Adrenal gland (tissue), 12 donors: ENCODE results near the gene RABL3. TPM values are rescaled to one million over a fixed set of nuclear protein-coding genes. Genes with fewer than 3 reads are reported as not detected.
"Not testable (repeated sequence)": the region's sequence is repeated elsewhere in the genome, so short reads cannot be mapped to it uniquely, and the experiment has no call there.

Experiments
- DNase-seq, 7 donors: peaks; one replicate each; pipeline ENCODE4 v3.0.0-alpha.2; 2019 to 2020
- H3K27ac ChIP-seq, 5 donors: fragments of 200-600 bp; sonication (generic) in 4 of 5; 1 replicate in 3 of 5; 2 replicates in 2 of 5; pipeline versions ENCODE4 v1.5.1 to v1.8.0; 2016 to 2020; ENCODE audit warnings: mild to moderate bottlenecking in 1 of 5
- H3K27me3 ChIP-seq: fragments of 200-600 bp; 2 replicates; pipeline ENCODE4 v1.8.0; 2021
- H3K36me3 ChIP-seq, 2 donors: fragments of 200-600 bp; replicated peaks in 1 of 2; 1 replicate in 1 of 2; 2 replicates in 1 of 2; pipeline versions ENCODE4 v1.5.1 to v1.8.0; 2018 to 2022
- H3K4me1 ChIP-seq, 2 donors: fragments of 200-600 bp; replicated peaks in 1 of 2; 1 replicate in 1 of 2; 2 replicates in 1 of 2; pipeline versions ENCODE4 v1.5.1 to v1.8.0; 2018 to 2021
- H3K4me3 ChIP-seq, 4 donors: fragments of 200-600 bp; sonication (generic) in 3 of 4; one replicate each; pipeline ENCODE4 v1.5.1; 2016 to 2018
- H3K9me3 ChIP-seq, 3 donors: fragments of 200-600 bp; sonication (generic) in 1 of 3; replicated peaks in 1 of 3; 1 replicate in 2 of 3; 2 replicates in 1 of 3; pipeline versions ENCODE4 v1.5.1 to v1.8.0; 2016 to 2021
- POLR2A ChIP-seq, 2 donors: fragments of 450-650 bp; IDR thresholded peaks; one replicate each; pipeline ENCODE4 v1.6.1; 2017; ENCODE audit warnings: antibody characterized with exemption in 2 of 2, mild to moderate bottlenecking in 2 of 2, moderate library complexity in 1 of 2
- WGBS, 4 donors: extraction: QIAGEN DNeasy Blood & Tissue Kit in 2 of 4; methylation state at CpG; one replicate each; pipeline versions ENCODE4 v1.1.5 to v1.1.7; 2013 to 2017; 5-methylcytosine and 5-hydroxymethylcytosine counted together
- intact Hi-C, 2 donors: fragments of 100-400 bp; cut with DNase I; formaldehyde crosslinking; loops; one replicate each; pipeline versions ENCODE4 v1.14.1 to v1.15.0; 2022 to 2023
- polyA plus RNA-seq, 3 donors: library from polyadenylated mRNA; stranded (reverse); fragments of 200-250 nt in 2 of 3; fragments of 350-450 nt in 1 of 3; fragmentation: Illumina TruSeq in 1 of 3; extraction: RNeasy Lipid Tissue Mini Kit (QIAGEN cat#74804) in 1 of 3; gene quantifications; one replicate each; pipeline ENCODE4 v1.2.3, GENCODE V29; 2013 to 2014
- total RNA-seq, 9 donors: library from RNA; depleted of rRNA in 4 of 9; stranded (reverse); fragments of >200 nt in 4 of 9; fragments of 120-200 nt in 1 of 9; fragmentation: NEBNext Ultra II Directional in 1 of 9; extraction: Animal tissue kit (Norgen Biotek cat#: 25700) in 1 of 9; gene quantifications; one replicate each; pipeline versions ENCODE4 v1.1.0 to v1.2.4, GENCODE V29; 2013 to 2023
- TF ChIP-seq, protein P1 (sequence below), 6 experiments: fragments of 450-650 bp in 4 of 6; fragments of 200-600 bp in 2 of 6; sonication (generic) in 1 of 6; IDR thresholded peaks; 1 replicate in 5 of 6; 2 replicates in 1 of 6; pipeline versions ENCODE4 v1.5.1 to v1.8.0; 2016 to 2021; ENCODE audit warnings: antibody characterized with exemption in 6 of 6, mild to moderate bottlenecking in 2 of 6, moderate library complexity in 1 of 6
- donor health status: healthy with polysubstance abuse.
- donor health status: Bipolar disorder and iron deficiency.
- donor health status: DM: yes; HTN: yes; CAD: no.
- donor health status: DM: no; HTN: no; CAD: no.
- donor health status: DM: no; HTN: no; CAD: no.
- donor health status: DM: yes; HTN: yes; CAD: no.

The RABL3 gene
- total and polyA plus RNA-seq, 12 donors, result 5.8 to 94.2 (median 47.5) TPM

DNA sequence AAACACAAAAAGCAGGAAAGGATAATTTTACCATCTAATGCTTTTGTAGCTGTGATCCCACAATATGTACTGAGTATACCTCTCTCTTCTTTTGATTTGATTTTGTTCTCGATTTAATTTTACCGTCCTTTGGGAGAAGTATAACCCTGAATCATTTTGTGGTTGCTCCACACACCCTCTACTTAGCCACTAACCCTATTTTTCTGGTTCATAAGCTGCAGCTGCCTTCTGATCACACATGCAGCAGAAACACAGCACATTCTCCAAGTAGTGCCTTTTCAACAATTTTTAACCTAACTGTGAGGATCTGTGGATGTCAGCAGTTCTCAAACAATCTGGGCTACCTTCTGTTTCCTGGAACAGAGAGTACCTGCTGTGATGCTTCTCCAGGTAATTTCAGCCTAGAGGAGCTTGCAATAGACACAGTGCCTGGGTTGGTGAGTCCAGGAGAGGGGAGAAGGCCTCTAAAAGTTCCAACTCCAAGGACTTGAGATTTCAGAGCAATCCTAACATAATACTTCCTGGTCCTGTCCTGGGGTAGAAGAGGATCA, 100.5 kb downstream of the RABL3 start:
- 76 to 93% (median 86%) methylated on average over 2 of the region's 2 CpGs for WGBS, 4 donors
- Histone ChIP-seq H3K4me3 (no peak overlapping the region), H3K27me3 (no peaks in the 10 kb centered on the region), H3K4me1 (no peaks in the 10 kb centered on the region), H3K27ac (no peak overlapping the region), H3K9me3 (no peaks in the 10 kb centered on the region), H3K36me3 (no peaks in the 10 kb centered on the region)
- DNase-seq, result no peak
- intact Hi-C loops, result no loop called here
- TF ChIP-seq, protein P1, sequence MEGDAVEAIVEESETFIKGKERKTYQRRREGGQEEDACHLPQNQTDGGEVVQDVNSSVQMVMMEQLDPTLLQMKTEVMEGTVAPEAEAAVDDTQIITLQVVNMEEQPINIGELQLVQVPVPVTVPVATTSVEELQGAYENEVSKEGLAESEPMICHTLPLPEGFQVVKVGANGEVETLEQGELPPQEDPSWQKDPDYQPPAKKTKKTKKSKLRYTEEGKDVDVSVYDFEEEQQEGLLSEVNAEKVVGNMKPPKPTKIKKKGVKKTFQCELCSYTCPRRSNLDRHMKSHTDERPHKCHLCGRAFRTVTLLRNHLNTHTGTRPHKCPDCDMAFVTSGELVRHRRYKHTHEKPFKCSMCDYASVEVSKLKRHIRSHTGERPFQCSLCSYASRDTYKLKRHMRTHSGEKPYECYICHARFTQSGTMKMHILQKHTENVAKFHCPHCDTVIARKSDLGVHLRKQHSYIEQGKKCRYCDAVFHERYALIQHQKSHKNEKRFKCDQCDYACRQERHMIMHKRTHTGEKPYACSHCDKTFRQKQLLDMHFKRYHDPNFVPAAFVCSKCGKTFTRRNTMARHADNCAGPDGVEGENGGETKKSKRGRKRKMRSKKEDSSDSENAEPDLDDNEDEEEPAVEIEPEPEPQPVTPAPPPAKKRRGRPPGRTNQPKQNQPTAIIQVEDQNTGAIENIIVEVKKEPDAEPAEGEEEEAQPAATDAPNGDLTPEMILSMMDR (IDR thresholded peaks at IDR 0.05), result no peak
- TF ChIP-seq POLR2A (IDR thresholded peaks at IDR 0.05), result no peak

DNA sequence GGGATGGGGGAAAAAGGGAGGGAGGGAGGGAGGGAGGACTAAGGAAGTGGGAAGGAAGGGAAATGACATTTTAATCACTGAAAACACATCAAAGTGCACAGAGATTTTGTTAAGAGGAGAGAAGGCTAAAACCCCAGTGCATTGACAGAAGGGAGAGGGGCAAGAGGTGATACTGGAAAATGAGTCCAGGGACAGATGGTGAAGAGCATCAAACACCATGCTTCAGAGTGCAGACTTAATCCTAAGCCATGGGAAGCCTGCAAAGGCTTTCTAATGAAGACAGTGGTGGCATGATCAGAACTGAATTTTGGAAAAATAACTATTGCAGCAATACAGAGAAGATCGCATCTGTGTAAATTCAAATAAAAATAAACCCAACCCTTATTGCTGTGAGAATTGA, 102.1 kb downstream of the RABL3 start:
- 86 to 94% (median 94%) methylated on average over 1 of the region's 1 CpG for WGBS, 4 donors
- H3K9me3 ChIP-seq, result no peaks in the 10 kb centered on the region
- no peak for DNase-seq
- H3K27me3 ChIP-seq, result no peaks in the 10 kb centered on the region
- TF ChIP-seq, protein P1 (IDR thresholded peaks at IDR 0.05), result no peak
- no peak for TF ChIP-seq POLR2A (IDR thresholded peaks at IDR 0.05)
- no peaks in the 10 kb centered on the region for H3K4me1 ChIP-seq
- H3K4me3 ChIP-seq, result no peak overlapping the region
- H3K27ac ChIP-seq, result no peak overlapping the region
- intact Hi-C loops, result no loop called here
- H3K36me3 ChIP-seq, result no peaks in the 10 kb centered on the region

DNA sequence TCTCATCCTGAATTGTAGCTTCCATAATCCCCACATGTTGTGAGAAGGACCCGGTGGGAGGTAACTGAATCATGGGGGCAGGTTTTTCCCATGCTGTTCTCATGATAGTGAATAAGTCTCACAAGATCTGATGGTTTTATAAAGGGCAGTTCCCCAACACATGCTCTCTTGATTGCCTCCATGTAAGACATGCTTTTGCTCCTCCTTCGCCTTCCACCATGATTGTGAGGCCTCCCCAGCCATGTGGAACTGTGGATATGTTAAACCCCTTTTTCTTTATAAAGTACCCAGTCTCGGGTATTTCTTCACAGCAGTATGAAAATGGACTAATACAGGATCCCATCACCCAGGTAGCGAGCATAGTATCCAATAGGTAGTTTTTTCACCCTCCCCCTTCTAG, 103.5 kb downstream of the RABL3 start:
- H3K4me1 ChIP-seq, H3K9me3 ChIP-seq, H3K27me3 ChIP-seq, H3K36me3 ChIP-seq, H3K4me3 ChIP-seq, DNase-seq, intact Hi-C loops, H3K27ac ChIP-seq: not testable (repeated sequence)
- 92 to 97% (median 93%) methylated on average over 4 of the region's 4 CpGs for WGBS, 4 donors

DNA sequence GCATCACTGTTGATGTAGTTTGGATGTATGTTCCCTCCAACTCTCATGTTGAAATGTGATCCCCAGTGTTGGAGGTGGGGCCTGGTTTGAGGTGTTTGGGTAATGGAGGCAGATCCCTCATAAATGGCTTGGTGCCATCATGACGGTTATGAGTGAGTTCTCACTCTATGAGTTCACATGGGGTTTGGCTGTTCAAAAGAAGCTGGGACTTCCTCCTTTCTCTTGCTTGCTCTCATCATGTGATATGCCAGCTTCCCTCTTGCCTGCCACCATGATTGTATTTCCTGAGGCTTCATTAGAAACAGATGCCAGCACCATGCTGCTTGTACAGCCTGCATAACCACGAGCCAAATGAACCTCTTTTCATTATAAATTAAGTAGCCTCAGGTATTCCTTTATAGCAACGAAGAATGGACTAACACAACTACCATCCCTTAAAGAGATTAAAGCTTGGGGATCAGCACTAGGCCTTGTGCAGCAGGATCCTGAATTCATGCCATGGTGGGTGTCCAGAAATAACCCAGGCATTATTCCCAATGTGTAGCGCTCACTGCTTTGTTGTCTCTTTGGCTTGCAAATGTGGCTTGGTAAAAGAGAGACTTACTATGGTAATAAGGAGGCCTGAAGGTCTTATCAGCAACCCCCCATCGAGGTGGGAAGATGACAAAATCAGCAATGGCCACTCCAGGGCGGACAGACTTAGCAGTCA, 104.3 kb downstream of the RABL3 start:
- Histone ChIP-seq H3K4me1 (no peaks in the 10 kb centered on the region), H3K27me3 (no peaks in the 10 kb centered on the region), H3K36me3 (no peaks in the 10 kb centered on the region), H3K27ac (no peak overlapping the region), H3K9me3 (no peaks in the 10 kb centered on the region), H3K4me3 (no peak overlapping the region)
- no peak for TF ChIP-seq POLR2A (IDR thresholded peaks at IDR 0.05)
- TF ChIP-seq, protein P1 (IDR thresholded peaks at IDR 0.05), result no peak
- DNase-seq, result peak in 1 of 7 donors; percentile 19
- 79 to 90% (median 87%) methylated on average over 6 of the region's 6 CpGs for WGBS, 4 donors
- intact Hi-C loops, result no loop called here
